WTC11 (cell line): ENCODE measurements around the gene FKBP10. TPM values are rescaled to one million over a fixed set of nuclear protein-coding genes. Genes with fewer than 3 reads are reported as not detected.

ENCODE experiments used
- ATAC-seq: fragments of 200-7000 bp; cut with Tn5 transposase; 2 replicates; pipeline ENCODE4 v1.10.0; 2021; ENCODE audit warnings: mild to moderate bottlenecking, moderate library complexity
- CTCF ChIA-PET: fragments of 300-600 bp; sonication (Branson Sonifier 250); formaldehyde crosslinking; loops from one replicate; lab custom pipeline; 2021; ENCODE audit warnings: antibody characterized with exemption; lab: Charles Lee
- POLR2A ChIA-PET: fragments of 350-600 bp; sonication (Branson Sonifier 250); formaldehyde crosslinking; loops from one replicate; lab custom pipeline; 2021; ENCODE audit warnings: antibody characterized with exemption; lab: Charles Lee
- DNase-seq: peaks from one replicate; pipeline ENCODE4 v3.0.0; 2021; ENCODE audit warnings: low spot score
- H3K27ac Mint-ChIP-seq: 2 replicates; pipeline ENCODE4 v1.8.0; 2021; ENCODE audit warnings: mixed read lengths
- H3K27me3 Mint-ChIP-seq: 2 replicates; pipeline ENCODE4 v1.8.0; 2021; ENCODE audit warnings: low read depth, mild to moderate bottlenecking, moderate library complexity, mixed read lengths
- H3K36me3 Mint-ChIP-seq: 2 replicates; pipeline ENCODE4 v1.8.0; 2021; ENCODE audit warnings: mixed read lengths
- H3K4me1 Mint-ChIP-seq: 2 replicates; pipeline ENCODE4 v1.8.0; 2022; ENCODE audit warnings: mixed read lengths
- H3K4me3 Mint-ChIP-seq: 2 replicates; pipeline ENCODE4 v1.8.0; 2021; ENCODE audit warnings: mild to moderate bottlenecking, moderate library complexity, mixed read lengths
- H3K9me3 Mint-ChIP-seq: 2 replicates; pipeline ENCODE4 v1.8.0; 2021; ENCODE audit warnings: mixed read lengths
- AFF4 ChIP-seq: sonication (generic); formaldehyde crosslinking; IDR thresholded peaks from 2 replicates; pipeline ENCODE4 v1.8.1; 2023; ENCODE audit warnings: mild to moderate bottlenecking, missing genetic modification reagents, borderline replicate concordance
- ATF2 ChIP-seq: sonication (generic); formaldehyde crosslinking; IDR thresholded peaks from 2 replicates; pipeline ENCODE4 v1.8.1; 2022; ENCODE audit warnings: low read depth, missing genetic modification reagents, borderline replicate concordance
- ATF6 ChIP-seq: sonication (generic); formaldehyde crosslinking; IDR thresholded peaks from 2 replicates; pipeline ENCODE4 v1.8.1; 2023; ENCODE audit warnings: mild to moderate bottlenecking, missing genetic modification reagents
- E2F5 ChIP-seq: sonication (generic); formaldehyde crosslinking; IDR thresholded peaks from 2 replicates; pipeline ENCODE4 v1.8.1; 2022; ENCODE audit warnings: mild to moderate bottlenecking, moderate library complexity, missing genetic modification reagents
- ETV6 ChIP-seq: sonication (generic); formaldehyde crosslinking; IDR thresholded peaks from 2 replicates; pipeline ENCODE4 v1.8.1; 2022; ENCODE audit warnings: mild to moderate bottlenecking, missing genetic modification reagents
- SP1 ChIP-seq: sonication (generic); formaldehyde crosslinking; conservative IDR thresholded peaks from 2 replicates; pipeline ENCODE4 v1.8.1; 2022; ENCODE audit warnings: missing genetic modification reagents
- TCF7 ChIP-seq: sonication (generic); formaldehyde crosslinking; IDR thresholded peaks from 2 replicates; pipeline ENCODE4 v1.8.0; 2022; ENCODE audit warnings: mild to moderate bottlenecking, low read depth, missing genetic modification reagents, moderate library complexity
- TEAD1 ChIP-seq: sonication (generic); formaldehyde crosslinking; IDR thresholded peaks from 2 replicates; pipeline ENCODE4 v1.8.0; 2022; ENCODE audit warnings: mild to moderate bottlenecking, missing genetic modification reagents
- USF2 ChIP-seq: sonication (generic); formaldehyde crosslinking; IDR thresholded peaks from 2 replicates; pipeline ENCODE4 v1.8.1; 2023; ENCODE audit warnings: mild to moderate bottlenecking, missing genetic modification reagents, moderate library complexity
- ZBTB21 ChIP-seq: sonication (generic); formaldehyde crosslinking; IDR thresholded peaks from 2 replicates; pipeline ENCODE4 v1.8.1; 2023; ENCODE audit warnings: mild to moderate bottlenecking, missing genetic modification reagents, borderline replicate concordance
- ZNF219 ChIP-seq: sonication (generic); formaldehyde crosslinking; IDR thresholded peaks from 2 replicates; pipeline ENCODE4 v1.8.0; 2023; ENCODE audit warnings: missing genetic modification reagents, mild to moderate bottlenecking, borderline replicate concordance
- ZNF281 ChIP-seq: sonication (generic); formaldehyde crosslinking; IDR thresholded peaks from 2 replicates; pipeline ENCODE4 v1.8.0; 2023; ENCODE audit warnings: mild to moderate bottlenecking, missing genetic modification reagents
- ZNF671 ChIP-seq: fragments of 250-450 bp; sonication (Bioruptor Pico); IDR thresholded peaks from 2 replicates; pipeline ENCODE4 v1.8.0; 2021; ENCODE audit warnings: mild to moderate bottlenecking
- total RNA-seq: library from RNA; stranded (reverse); gene quantifications from 3 replicates; pipeline ENCODE4 v1.2.3, GENCODE V29; 2021

Gene FKBP10
- total RNA-seq, 1 experiment from 2014 or later: 243 TPM

GRCh38 chr17:41782142-41782541, 30.7 kb upstream of the FKBP10 start (continued):
- no peak for TF ChIP-seq ATF6 (CRISPR knock-in tag)
- TF ChIP-seq TCF7 (CRISPR knock-in tag): no peak

GRCh38 chr17:41784207-41784744, 28.5 kb upstream of the FKBP10 start:
- peak overlapping the region; percentile 99 for H3K27ac Mint-ChIP-seq
- TF ChIP-seq ATF2 (CRISPR knock-in tag) (no peak), ZNF281 (CRISPR knock-in tag) (peak; percentile 15; the same call in 1 of the 2 replicates)
- TF ChIP-seq, all 79 proteins: peak for 1
- Mint-ChIP-seq H3K36me3 (no peaks in the 10 kb centered on the region; the same call in 1 of the 2 replicates), H3K4me3 (peak overlapping the region; percentile 88), H3K27me3 (no peaks in the 10 kb centered on the region), H3K4me1 (peaks cover 44% of the 10 kb centered on the region), H3K9me3 (no peaks in the 10 kb centered on the region)
- ChIA-PET POLR2A (interaction anchor here (0.7 to 4.1 kb wide), 10 partner anchors 7 to 233 kb away, joined by 3 to 142 read pairs (median 24); partner anchors contain the start of genes DNAJC7, EIF1, FKBP10 and KLHL11), CTCF (interaction anchor here (0.7 to 7.2 kb wide), 12 partner anchors 9 to 234 kb away, joined by 3 to 252 read pairs (median 17); partner anchors contain the start of genes ACLY, DNAJC7, FKBP10 and ODAD4)
- DNase-seq (peak; percentile 67), ATAC-seq (peak; percentile 1)

GRCh38 chr17:41785091-41785858, 27.5 kb upstream of the FKBP10 start:
- Mint-ChIP-seq H3K9me3 (no peaks in the 10 kb centered on the region), H3K4me3 (peak overlapping the region; percentile 88), H3K4me1 (peaks cover 44% of the 10 kb centered on the region), H3K27ac (peak overlapping the region; percentile 99), H3K36me3 (no peaks in the 10 kb centered on the region; the same call in 1 of the 2 replicates), H3K27me3 (no peaks in the 10 kb centered on the region)
- CTCF ChIA-PET: interaction anchor here (0.6 to 7.2 kb wide), 30 partner anchors 10 to 371 kb away, joined by 3 to 252 read pairs (median 8); partner anchors contain the start of genes ACLY, DNAJC7, EIF1 and FKBP10
- DNase-seq: peak; percentile 87
- ATAC-seq: peak; percentile 25
- POLR2A ChIA-PET: interaction anchor here (0.5 to 4.1 kb wide), 18 partner anchors 8 to 638 kb away, joined by 3 to 142 read pairs (median 7); partner anchors contain the start of genes CAVIN1, DNAJC7, EIF1 and FKBP10
- TF ChIP-seq ZNF671 (CRISPR knock-in tag) (no peak), ZBTB21 (peak; percentile 77; the same call in 1 of the 2 replicates), ZNF219 (CRISPR knock-in tag) (no peak), ZNF281 (CRISPR knock-in tag) (peak; percentile 96), SP1 (CRISPR knock-in tag) (peak; percentile 93), E2F5 (0 out of 2 replicates have a peak, but pooled peaks have one; percentile 32), TEAD1 (peak; percentile 98), USF2 (CRISPR knock-in tag) (0 out of 2 replicates have a peak, but pooled peaks have one; percentile 32), ETV6 (CRISPR knock-in tag) (peak; percentile 20; the same call in 1 of the 2 replicates), AFF4 (CRISPR knock-in tag) (0 out of 2 replicates have a peak, but pooled peaks have one; percentile 59)
